Calu3 (cell line): Measurements from ENCODE around the gene DCHS1. TPM values are rescaled to one million over a fixed set of nuclear protein-coding genes. Genes with fewer than 3 reads are reported as not detected.

Experiments
- BruUV-seq: library from RNA; stranded (reverse); fragments of 400-500 nt; replicated peaks from 2 replicates; lab custom pipeline; 2021; lab: Mats Ljungman, UMichigan
- CTCF ChIA-PET: fragments of 300-600 bp; sonication (Branson Sonifier 250); formaldehyde crosslinking; loops from one replicate; lab custom pipeline; 2022; ENCODE audit warnings: antibody characterized with exemption; lab: Charles Lee
- DNase-seq: peaks from one replicate; pipeline ENCODE4 v3.0.0; 2022
- H3K27ac Mint-ChIP-seq: one replicate; pipeline ENCODE4 v1.8.0; 2022; ENCODE audit warnings: mixed read lengths; ENCODE audit not compliant: unreplicated experiment
- H3K27me3 Mint-ChIP-seq: one replicate; pipeline ENCODE4 v1.8.0; 2022; ENCODE audit warnings: mixed read lengths; ENCODE audit not compliant: unreplicated experiment
- H3K36me3 Mint-ChIP-seq: one replicate; pipeline ENCODE4 v1.8.0; 2022; ENCODE audit warnings: mild to moderate bottlenecking, moderate library complexity, mixed read lengths; ENCODE audit not compliant: insufficient read depth, unreplicated experiment
- H3K4me1 Mint-ChIP-seq: one replicate; pipeline ENCODE4 v1.8.0; 2022; ENCODE audit warnings: mild to moderate bottlenecking, low read depth, mixed read lengths; ENCODE audit not compliant: unreplicated experiment
- H3K4me3 Mint-ChIP-seq: one replicate; pipeline ENCODE4 v1.8.0; 2022; ENCODE audit warnings: mild to moderate bottlenecking, low read depth, moderate library complexity, mixed read lengths; ENCODE audit not compliant: unreplicated experiment
- H3K9me3 Mint-ChIP-seq: one replicate; pipeline ENCODE4 v1.8.0; 2022; ENCODE audit warnings: low read depth, mixed read lengths; ENCODE audit not compliant: unreplicated experiment
- intact Hi-C: fragments of 100-400 bp; cut with micrococcal nuclease; formaldehyde crosslinking; loops from one replicate; pipeline ENCODE4 v1.10.0; 2022; ENCODE audit not compliant: unreplicated experiment
- total RNA-seq: library from RNA; stranded (reverse); gene quantifications from 2 replicates; pipeline ENCODE4 v1.2.3, GENCODE V29; 2022
- TF ChIP-seq, protein P1 (sequence below): fragments of 200-600 bp; IDR thresholded peaks from one replicate; pipeline ENCODE4 v1.8.0; 2022; ENCODE audit warnings: antibody characterized with exemption; ENCODE audit not compliant: unreplicated experiment

DCHS1 gene
- total RNA-seq, 1 experiment from 2014 or later, result 0.02 TPM

GRCh38 chr11:6601041-6601461 is 54.6 kb downstream of the DCHS1 start:
- BruUV-seq, result no TSS peak
- H3K27ac Mint-ChIP-seq, result no peak overlapping the region
- CTCF ChIA-PET, result no interaction called here

GRCh38 chr11:6599881-6600390 is 55.7 kb downstream of the DCHS1 start:
- no peak for DNase-seq
- Mint-ChIP-seq H3K36me3 (peaks cover 10% of the 10 kb centered on the region), H3K4me1 (peaks cover 10% of the 10 kb centered on the region), H3K4me3 (no peak overlapping the region), H3K9me3 (no peaks in the 10 kb centered on the region), H3K27me3 (no peaks in the 10 kb centered on the region), H3K27ac (no peak overlapping the region)
- TF ChIP-seq, protein P1, sequence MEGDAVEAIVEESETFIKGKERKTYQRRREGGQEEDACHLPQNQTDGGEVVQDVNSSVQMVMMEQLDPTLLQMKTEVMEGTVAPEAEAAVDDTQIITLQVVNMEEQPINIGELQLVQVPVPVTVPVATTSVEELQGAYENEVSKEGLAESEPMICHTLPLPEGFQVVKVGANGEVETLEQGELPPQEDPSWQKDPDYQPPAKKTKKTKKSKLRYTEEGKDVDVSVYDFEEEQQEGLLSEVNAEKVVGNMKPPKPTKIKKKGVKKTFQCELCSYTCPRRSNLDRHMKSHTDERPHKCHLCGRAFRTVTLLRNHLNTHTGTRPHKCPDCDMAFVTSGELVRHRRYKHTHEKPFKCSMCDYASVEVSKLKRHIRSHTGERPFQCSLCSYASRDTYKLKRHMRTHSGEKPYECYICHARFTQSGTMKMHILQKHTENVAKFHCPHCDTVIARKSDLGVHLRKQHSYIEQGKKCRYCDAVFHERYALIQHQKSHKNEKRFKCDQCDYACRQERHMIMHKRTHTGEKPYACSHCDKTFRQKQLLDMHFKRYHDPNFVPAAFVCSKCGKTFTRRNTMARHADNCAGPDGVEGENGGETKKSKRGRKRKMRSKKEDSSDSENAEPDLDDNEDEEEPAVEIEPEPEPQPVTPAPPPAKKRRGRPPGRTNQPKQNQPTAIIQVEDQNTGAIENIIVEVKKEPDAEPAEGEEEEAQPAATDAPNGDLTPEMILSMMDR, result no peak
- CTCF ChIA-PET, result interaction anchor here (0.7 kb wide), 1 partner anchor 12 kb away, joined by 3 read pairs; the partner anchor contains the start of gene TAF10
- no TSS peak for BruUV-seq
- intact Hi-C loops, result no loop called here

More at GRCh38 chr11:6601041-6601461, 54.6 kb downstream of the DCHS1 start:
- TF ChIP-seq, protein P1, result no peak
- Mint-ChIP-seq H3K4me1 (peaks cover 10% of the 10 kb centered on the region), H3K4me3 (no peak overlapping the region), H3K9me3 (no peaks in the 10 kb centered on the region), H3K36me3 (peaks cover 13% of the 10 kb centered on the region), H3K27me3 (no peaks in the 10 kb centered on the region)
- no peak for DNase-seq
- intact Hi-C loops, result no loop called here

DNA sequence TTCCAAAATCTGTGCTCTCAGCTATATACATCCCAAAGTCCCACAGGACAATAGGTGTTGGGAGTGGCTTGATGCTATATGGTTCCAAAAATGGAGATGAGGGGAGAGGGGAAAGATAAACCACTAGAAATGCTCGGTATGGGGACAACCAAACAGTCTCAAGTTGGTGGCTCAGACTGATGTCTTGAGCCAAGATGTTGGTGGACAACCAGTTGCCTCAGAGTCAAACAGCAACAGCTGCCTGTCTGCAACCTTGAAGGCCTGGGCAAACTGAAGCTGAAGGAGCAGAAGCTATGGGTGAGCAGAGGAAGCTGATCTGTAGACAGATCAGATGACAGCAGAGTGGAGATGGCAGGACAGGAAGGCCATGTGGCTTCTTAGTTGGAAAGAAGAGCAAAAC is 56.2 kb downstream of the DCHS1 start:
- BruUV-seq, result no TSS peak
- no peak for DNase-seq
- Mint-ChIP-seq H3K4me3 (no peak overlapping the region), H3K27ac (no peak overlapping the region), H3K36me3 (peaks cover 10% of the 10 kb centered on the region), H3K9me3 (no peaks in the 10 kb centered on the region), H3K27me3 (no peaks in the 10 kb centered on the region), H3K4me1 (peaks cover 10% of the 10 kb centered on the region)
- TF ChIP-seq, protein P1, result no peak
- CTCF ChIA-PET, result interaction anchor here (0.7 kb wide), 1 partner anchor 13 kb away, joined by 3 read pairs; the partner anchor contains the start of gene TAF10
- intact Hi-C loops, result no loop called here

- H3K4me3 Mint-ChIP-seq, result no peak overlapping the region
Observed at GRCh38 chr11:6598555-6598954, 57.1 kb downstream of the DCHS1 start.

More at GRCh38 chr11:6598555-6598954, 57.1 kb downstream of the DCHS1 start:
- intact Hi-C loops, result no loop called here
- no peaks in the 10 kb centered on the region for H3K27me3 Mint-ChIP-seq
- CTCF ChIA-PET, result no interaction called here
- BruUV-seq, result no TSS peak
- peaks cover 10% of the 10 kb centered on the region for H3K4me1 Mint-ChIP-seq
- TF ChIP-seq, protein P1, result no peak
- no peak for DNase-seq
- H3K36me3 Mint-ChIP-seq, result peaks cover 10% of the 10 kb centered on the region
- no peak overlapping the region for H3K27ac Mint-ChIP-seq
- H3K9me3 Mint-ChIP-seq, result no peaks in the 10 kb centered on the region
